MM.1S (cell line): ENCODE results near the gene FLAD1.

Experiments
- EZH2 ChIP-seq: fragments of 300-600 bp; sonication (generic); optimal IDR thresholded peaks from 2 replicates; pipeline ENCODE3; 2017; ENCODE audit warnings: low read depth, mild to moderate bottlenecking, antibody characterized with exemption, low read length, mixed read lengths
- TF ChIP-seq, protein P1 (sequence below): fragments of 300-600 bp; sonication (generic); IDR thresholded peaks from 2 replicates; pipeline ENCODE4 v1.5.1; 2016; ENCODE audit warnings: antibody characterized with exemption, low read length, mixed read lengths

- TF ChIP-seq, protein P1, sequence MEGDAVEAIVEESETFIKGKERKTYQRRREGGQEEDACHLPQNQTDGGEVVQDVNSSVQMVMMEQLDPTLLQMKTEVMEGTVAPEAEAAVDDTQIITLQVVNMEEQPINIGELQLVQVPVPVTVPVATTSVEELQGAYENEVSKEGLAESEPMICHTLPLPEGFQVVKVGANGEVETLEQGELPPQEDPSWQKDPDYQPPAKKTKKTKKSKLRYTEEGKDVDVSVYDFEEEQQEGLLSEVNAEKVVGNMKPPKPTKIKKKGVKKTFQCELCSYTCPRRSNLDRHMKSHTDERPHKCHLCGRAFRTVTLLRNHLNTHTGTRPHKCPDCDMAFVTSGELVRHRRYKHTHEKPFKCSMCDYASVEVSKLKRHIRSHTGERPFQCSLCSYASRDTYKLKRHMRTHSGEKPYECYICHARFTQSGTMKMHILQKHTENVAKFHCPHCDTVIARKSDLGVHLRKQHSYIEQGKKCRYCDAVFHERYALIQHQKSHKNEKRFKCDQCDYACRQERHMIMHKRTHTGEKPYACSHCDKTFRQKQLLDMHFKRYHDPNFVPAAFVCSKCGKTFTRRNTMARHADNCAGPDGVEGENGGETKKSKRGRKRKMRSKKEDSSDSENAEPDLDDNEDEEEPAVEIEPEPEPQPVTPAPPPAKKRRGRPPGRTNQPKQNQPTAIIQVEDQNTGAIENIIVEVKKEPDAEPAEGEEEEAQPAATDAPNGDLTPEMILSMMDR = no peak
- no peak for TF ChIP-seq EZH2
These were observed 45.2 kb upstream of the FLAD1 start for GRCh38 chr1:154937988-154938386.
